Retina (tissue), 1 donor: ENCODE data around the gene SURF4.

Experiments
- DNase-seq: peaks from one replicate; pipeline ENCODE4 v3.0.0-alpha.2; 2016

SURF4 gene

DNA sequence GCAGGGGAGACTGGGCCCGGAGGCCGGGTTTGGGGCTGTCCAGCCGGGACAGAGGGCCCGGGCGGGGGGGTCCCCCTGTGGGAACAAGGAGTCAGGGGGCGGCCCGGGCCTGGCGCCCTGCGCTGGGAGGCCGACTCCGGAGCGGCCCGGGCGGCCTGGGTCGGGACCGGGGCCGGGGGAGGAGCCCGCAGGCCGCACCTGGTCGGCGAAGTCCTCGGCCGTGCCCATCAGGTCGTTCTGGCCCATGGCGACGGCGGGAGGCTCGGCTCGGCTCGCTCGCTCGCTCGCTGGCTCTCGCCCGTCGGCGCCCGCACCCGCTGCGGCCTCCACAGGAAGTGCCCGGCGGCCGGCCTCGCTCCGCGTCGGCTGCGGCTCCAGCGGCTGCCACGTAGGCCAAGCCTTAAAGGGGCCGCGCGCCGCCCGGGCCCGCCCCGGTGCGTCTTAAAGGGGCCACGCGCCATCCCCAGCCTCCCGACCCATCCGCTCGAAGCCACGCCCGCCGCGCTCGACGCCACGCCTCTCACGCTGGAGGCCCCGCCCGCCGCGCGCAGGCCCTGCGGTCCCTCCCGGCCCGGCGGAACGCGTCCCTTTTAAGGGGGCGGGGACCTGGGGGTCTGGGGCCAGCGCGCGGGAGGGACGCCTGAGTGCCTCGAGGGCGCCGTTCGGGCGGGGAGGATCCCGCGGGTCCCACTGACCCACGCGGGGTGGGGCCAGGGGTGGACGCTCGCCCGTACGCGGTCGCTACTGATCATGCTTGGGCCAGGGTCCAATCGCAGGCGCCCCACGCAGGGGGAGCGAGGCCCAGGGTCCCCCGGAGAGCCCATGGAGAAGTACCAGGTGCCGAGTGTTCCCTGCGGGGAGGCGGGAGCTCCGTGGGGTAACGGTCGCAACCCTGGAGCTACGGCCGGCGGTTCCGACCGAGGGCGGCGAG is at the start of gene SURF4, which contains the start of gene STKLD1:
TSS of gene SURF4 (minus strand) at position 337 of the 931 bp plus-strand sequence. CDS start at position 246, 91 bp downstream.
TSS of gene STKLD1 (plus strand) at position 643 of the 931 bp plus-strand sequence. CDS start at position 751, 108 bp downstream.
- DNase-seq: peak; percentile 97

- DNase-seq: no peak
Observed at GRCh38 chr9:133425049-133425632, 49.3 kb upstream of the SURF4 start.

- DNase-seq: no peak
Observed at GRCh38 chr9:133424187-133424586, 48.3 kb upstream of the SURF4 start.

DNA sequence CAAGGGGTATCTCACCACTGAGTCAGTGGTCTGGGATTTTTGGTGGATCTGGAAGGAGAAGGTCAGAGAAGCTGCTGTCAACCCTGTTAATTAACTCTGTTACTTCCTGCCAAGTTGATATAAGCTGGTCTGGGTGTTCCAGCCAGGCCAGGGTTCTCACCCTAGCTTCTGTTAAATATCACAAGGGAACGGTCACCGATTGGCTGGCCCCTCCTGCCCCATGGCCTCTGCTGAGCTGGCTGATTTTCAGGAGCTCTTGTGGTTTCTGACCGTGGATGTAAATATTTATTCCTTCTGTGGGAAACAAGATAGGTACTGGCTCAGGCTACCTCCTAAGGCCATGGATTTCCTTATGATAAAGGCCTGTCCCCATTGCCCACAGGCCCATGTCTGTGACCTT is 47.4 kb upstream of the SURF4 start:
- no peak for DNase-seq

- no peak for DNase-seq
Observed at GRCh38 chr9:133421615-133422542, 46.0 kb upstream of the SURF4 start, which contains the start of gene ADAMTS13. Gene ADAMTS13 (plus strand): TSS chr9:133422367. CDS start chr9:133422444, 77 bp downstream.

DNA sequence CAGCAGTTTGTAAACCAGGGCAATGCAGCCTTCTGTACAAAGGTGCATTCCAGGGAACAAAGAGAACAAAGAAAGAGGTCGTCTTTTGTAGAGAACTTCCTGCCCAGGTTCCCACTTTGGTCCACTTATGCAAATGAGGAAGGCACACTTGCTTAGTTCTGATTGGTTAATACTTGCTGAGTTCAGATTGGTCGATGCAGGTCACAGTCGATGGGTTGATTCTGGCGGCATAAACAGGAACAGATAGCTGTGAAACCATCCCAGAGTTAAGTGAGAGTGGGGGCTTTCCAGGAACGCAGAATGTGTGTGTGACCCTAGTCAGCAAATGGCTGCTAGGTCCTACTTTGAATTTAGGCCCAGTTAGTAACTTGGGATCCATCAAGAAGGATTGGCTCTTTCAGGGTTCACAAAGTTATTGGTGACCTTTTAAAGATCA is 44.5 kb upstream of the SURF4 start:
- DNase-seq: no peak

DNA sequence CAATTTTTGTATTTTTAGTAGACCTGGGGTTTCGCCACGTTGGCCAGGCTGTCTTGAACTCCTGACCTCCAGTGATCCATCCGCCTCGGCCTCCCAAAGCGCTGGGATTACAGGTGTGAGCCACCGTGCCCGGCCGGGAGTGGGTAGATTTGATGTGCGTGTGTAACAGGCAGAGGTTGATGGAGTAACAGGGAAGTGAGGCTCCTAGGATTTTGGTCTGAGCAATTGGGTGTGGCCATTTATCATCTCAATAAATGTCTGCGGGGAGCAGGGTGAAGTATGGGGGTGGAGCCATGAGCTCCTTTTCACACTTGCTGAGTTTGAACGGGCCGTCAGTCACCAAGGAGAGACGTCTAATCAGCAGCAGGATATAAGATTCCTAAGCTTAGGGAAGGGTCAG is 43.1 kb upstream of the SURF4 start:
- DNase-seq: no peak

GRCh38 chr9:133417541-133418461 is 41.9 kb upstream of the SURF4 start, which contains the start of gene REXO4:
Gene REXO4 (minus strand): TSS chr9:133418010. CDS start chr9:133417844, 166 bp downstream.
- DNase-seq: peak; percentile 96

GRCh38 chr9:133415170-133415569 is 39.3 kb upstream of the SURF4 start:
- no peak for DNase-seq

DNA sequence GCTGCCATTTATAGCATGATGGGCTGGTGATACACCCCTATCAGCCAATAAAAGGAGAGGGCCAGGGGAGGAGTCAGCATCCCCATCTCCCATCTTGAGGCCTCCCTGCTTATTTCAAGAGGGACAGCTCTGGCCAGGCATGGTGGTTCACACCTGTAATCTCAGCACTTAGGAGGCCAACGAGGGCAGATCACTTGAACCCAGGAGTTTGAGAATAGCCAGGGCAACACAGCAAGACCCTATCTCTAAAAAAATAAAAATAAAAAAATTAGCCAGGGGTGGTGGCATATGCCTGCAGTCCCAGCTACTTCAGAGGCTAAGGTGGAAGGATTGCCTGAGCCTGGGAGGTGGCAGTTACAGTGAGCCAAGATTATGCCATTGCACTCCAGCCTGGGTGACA is 32.2 kb upstream of the SURF4 start:
- no peak for DNase-seq

DNA sequence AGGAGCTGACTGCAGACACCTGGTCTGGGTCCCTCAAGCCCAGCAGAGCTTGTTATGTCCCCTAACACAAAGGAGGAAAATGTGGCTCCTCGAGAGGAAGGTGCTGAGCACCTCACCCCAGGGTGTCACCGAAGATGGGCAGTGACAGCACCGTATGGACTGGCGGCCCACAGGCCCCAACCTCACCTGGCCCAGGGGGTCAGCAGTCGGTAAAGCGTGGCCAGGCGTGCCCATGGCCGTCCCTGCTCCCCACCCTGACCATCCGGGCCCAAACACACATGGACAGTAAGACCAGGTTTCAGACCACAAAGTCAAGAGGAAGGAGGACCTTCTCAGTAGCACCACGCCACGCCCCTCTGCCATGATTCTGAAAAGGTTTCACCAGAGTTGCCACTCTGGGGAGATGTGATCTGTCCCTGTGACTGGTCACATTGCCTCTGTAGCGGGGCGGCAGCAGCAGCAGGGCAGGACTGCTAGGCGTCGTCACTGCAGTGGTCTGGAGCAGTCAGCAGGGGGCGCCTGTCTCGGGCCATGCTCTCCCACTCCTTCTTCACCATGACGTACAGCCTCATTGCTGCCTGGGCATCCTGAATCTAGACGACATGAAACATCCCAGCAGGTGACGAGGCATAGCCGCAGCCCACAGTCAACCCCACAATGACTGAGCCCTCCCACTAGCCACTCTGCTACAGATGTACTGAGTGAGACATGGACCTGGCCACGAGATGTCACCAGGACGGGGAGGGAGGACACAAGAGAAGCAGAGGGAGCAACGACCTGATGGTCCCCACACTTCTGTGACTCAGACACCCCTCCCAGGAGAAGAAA is 30.8 kb upstream of the SURF4 start:
- DNase-seq: peak; percentile 79

DNA sequence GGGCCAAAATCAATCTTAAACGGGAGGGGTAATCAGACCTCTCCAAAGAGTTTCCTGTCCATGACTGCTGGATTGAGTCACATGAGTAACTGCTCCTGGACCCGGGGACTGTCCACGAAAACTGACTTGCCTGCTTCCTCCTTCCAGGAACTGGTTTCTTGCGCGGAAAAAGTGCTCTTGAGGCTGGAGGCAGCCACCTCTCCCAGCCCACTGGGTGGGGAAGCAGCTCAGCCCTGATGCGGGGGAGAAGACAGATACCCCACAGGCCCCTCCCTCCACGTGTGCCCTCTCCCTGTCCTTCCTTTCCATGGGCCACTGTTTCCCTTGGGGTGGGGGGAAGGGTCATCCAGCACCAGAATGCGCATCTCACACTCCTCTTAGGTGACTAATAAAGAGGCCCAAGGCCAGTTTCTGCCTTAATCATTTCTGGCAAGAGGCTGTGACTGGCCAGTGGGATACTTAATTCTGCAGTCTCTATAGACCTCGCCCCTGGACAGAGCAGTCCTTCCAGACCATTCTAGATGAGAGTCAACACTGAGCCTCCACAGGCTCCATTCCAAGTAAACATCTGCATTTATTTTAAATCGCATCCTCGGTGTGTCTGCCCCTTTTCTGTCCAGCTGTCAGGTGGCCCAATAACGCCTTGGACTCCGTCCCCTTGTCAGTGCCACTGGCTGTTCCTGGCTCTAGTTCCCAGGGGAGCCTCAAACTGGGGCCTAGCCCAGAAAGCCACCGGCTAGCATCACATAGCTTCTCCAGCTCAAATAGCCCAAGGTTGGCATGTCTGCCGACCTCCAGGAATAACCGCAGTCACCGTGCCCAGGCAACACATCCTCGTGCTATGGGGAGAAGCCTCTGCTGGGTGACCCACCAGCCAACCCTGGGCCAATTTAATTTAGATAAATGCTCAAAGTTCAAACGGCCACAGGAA is 29.9 kb upstream of the SURF4 start:
- DNase-seq: no peak

DNA sequence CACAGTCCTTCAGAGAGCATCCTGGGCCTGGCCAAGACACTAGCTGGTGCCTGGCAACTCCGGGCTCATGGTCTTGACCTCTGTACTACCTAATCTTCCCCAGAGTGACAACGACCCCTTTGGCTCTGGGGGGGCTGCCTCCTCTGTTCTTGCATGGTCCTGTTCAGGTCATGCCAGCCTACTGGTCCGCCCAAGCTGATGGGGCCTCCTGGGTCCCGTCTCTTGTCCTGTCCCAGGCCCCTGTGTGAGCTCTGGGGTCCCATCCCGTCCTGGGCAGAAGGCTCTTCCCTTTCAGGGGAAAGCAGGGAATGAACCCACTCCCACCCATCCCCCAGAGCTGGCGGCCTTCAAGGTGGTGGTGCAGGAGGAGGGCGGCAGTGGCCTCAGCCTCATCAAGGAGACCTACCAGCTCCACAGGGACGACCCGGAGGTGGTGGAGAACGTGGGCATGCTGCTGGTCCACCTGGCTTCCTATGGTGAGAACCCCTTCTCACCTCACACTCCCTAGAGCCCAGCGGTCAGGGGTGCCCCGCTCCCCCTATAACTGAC is 28.7 kb upstream of the SURF4 start:
- DNase-seq: no peak

DNA sequence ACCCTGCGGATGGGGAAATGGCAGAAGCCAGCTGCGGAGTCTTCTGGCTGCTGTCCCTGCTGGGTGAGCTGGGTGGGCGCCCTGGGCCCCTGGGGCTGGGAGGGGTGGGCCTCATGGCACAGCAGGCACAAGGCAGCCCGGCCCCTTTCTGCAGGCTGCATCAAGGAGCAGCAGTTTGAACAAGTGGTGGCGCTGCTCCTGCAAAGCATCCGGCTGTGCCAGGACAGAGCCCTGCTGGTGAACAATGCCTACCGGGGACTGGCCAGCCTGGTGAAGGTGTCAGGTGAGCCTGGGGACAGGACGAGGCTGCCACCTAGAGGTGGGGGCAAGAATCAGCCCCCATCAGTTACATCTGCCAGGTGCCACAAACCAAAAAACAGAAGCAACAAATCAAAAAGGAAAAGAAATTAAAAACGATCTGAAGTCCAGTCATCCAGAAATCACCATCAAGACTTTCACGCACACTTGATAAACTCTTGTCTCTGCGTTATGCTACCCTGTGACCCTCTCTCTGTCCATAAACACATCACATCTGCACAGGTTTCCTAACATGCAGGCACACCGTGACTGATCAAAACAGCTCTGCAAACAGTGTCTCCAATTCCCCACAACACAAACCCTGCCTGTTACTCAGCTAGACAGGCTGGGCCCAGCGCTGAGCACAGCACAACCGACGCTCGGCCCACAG is 28.1 kb upstream of the SURF4 start:
- DNase-seq: no peak

DNA sequence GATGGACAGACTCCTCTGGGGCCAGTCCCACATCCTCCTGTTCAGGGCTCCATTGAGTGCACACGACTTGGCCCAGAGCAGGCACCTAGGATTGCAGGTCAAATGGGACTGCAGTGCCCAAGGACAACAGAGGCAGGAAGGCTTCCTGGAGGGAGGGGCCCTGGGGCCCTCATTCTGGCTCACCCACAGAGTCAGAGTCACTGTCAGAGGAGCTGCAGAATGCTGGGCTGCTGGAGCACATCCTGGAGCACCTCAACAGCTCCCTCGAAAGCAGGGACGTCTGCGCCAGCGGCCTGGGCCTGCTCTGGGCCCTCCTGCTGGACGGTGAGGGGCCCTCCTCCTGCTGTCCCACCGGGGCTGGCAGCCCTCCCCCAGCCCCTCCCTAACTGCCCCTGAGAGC is 26.8 kb upstream of the SURF4 start:
- DNase-seq: no peak

DNA sequence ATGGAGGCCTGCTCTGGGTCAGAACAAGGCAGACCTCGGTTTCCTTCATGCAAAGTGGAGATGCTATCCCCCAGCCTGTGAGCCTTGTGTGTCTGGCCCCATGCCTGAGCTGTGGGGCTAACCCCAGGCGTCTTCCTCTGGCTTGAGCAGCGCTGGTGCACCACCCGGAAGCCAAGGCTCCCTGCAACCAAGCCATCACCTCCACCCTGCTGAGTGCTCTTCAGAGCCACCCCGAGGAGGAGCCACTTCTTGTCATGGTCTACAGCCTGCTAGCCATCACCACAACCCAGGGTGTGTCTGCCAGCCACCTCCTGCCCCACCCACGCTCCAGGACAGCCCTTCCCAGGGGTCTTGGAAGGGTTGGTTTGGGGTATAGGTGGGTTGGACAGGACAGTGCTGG is 25.7 kb upstream of the SURF4 start:
- no peak for DNase-seq

DNA sequence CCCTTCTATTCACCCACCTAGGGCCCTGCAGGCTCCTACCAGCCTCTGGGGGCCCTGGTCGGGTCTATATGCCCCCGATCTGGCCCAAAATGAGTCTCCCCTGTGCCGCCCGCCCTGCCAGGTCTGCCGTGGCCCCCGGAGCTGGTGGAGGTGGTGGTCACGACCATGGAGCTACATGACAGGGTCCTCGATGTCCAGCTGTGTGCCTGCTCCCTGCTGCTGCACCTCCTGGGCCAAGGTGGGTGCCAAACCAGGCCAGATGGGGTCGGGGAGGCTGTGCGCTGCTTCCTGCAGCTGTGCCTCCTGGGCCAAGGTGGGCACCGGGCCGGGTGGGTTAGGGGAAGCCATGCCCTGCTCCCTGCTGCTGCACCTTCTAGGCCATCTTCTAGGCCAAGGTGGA is 24.4 kb upstream of the SURF4 start:
- no peak for DNase-seq

- DNase-seq: no peak
Observed at GRCh38 chr9:133397895-133398294, 22.0 kb upstream of the SURF4 start.

DNA sequence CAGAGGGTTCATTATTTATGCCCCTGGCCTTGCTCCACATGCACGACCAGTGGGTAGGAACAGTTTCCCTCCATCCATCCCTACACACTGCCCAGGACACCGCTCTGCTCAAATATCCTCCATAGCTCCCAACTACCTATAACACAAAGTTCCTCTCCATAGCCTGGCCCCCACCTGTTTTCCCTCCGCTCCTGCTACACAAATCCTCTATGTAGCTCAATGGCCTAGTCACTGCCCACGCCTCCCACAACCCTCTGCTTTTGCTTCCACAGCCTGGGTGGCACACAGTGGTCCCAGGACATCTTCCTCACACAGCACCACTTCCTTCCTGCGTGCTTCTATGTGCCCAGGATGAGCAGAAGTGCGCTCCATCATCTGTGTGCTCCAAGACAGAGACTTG is 21.5 kb upstream of the SURF4 start:
- DNase-seq: no peak
